ENCODE results near the gene SERPING1. TPM values are rescaled to one million over a fixed set of nuclear protein-coding genes. Genes with fewer than 3 reads are reported as not detected.
A peak's percentile ranks its signal among the peaks of the same experiment; 100 is the strongest.

SERPING1 gene
- total and polyA plus RNA-seq, 2 of the 13 experiments (the other 11 are each of a cell fraction or from before 2014, with no cell fraction given): 2.0 to 10.4 TPM

DNA sequence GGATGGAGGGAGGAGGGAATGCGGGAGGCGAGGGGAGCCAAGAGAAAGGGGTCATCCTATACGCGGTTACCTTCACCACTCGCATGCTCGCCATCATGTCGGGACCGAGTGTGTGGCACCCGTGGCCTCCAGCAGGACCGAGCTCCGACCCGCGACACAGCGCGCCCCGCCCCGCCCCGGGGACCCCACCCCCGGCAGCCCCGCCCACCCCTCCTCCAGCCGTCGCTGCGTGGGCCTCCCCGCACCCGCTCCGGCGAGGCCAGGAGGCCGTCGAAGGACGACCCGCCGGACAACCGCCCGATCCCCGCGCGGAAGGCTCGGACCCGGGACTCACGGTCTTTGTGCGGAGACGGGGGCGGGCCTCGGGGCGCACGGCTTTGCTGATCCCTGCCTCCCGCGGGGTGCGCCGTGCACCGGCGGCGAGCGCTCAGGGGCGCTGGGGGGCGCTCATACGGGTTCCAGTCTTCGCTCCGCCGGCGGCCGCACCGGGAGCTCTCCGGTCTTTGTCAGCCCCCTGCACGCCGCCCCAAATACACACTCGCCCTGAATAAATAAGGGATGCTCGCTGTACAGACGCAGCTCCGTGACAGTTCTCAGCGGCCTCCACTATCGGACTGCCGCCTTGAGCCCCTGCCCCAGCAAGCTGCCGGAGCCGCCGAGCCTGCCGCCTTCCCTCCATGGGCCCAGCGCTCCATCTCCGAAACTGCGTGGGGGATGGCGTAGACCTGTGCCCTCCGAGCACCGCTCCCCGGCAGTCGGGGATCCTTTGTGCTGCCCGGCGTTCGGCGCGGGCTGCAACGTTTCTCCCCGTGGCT lies 29.8 kb upstream of the SERPING1 start, which contains the start of gene UBE2L6 (continued):
- TF ChIP-seq, protein P1, sequence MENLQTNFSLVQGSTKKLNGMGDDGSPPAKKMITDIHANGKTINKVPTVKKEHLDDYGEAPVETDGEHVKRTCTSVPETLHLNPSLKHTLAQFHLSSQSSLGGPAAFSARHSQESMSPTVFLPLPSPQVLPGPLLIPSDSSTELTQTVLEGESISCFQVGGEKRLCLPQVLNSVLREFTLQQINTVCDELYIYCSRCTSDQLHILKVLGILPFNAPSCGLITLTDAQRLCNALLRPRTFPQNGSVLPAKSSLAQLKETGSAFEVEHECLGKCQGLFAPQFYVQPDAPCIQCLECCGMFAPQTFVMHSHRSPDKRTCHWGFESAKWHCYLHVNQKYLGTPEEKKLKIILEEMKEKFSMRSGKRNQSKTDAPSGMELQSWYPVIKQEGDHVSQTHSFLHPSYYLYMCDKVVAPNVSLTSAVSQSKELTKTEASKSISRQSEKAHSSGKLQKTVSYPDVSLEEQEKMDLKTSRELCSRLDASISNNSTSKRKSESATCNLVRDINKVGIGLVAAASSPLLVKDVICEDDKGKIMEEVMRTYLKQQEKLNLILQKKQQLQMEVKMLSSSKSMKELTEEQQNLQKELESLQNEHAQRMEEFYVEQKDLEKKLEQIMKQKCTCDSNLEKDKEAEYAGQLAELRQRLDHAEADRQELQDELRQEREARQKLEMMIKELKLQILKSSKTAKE (CRISPR knock-in tag; IDR thresholded peaks at IDR 0.05; ENCODE audit: borderline replicate concordance): no peak
- TF ChIP-seq ZFYVE20 (CRISPR knock-in tag; IDR thresholded peaks at IDR 0.05; ENCODE audit: borderline replicate concordance, low read depth): no peak
- TF ChIP-seq, protein P2, sequence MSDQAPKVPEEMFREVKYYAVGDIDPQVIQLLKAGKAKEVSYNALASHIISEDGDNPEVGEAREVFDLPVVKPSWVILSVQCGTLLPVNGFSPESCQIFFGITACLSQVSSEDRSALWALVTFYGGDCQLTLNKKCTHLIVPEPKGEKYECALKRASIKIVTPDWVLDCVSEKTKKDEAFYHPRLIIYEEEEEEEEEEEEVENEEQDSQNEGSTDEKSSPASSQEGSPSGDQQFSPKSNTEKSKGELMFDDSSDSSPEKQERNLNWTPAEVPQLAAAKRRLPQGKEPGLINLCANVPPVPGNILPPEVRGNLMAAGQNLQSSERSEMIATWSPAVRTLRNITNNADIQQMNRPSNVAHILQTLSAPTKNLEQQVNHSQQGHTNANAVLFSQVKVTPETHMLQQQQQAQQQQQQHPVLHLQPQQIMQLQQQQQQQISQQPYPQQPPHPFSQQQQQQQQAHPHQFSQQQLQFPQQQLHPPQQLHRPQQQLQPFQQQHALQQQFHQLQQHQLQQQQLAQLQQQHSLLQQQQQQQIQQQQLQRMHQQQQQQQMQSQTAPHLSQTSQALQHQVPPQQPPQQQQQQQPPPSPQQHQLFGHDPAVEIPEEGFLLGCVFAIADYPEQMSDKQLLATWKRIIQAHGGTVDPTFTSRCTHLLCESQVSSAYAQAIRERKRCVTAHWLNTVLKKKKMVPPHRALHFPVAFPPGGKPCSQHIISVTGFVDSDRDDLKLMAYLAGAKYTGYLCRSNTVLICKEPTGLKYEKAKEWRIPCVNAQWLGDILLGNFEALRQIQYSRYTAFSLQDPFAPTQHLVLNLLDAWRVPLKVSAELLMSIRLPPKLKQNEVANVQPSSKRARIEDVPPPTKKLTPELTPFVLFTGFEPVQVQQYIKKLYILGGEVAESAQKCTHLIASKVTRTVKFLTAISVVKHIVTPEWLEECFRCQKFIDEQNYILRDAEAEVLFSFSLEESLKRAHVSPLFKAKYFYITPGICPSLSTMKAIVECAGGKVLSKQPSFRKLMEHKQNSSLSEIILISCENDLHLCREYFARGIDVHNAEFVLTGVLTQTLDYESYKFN (CRISPR knock-in tag; conservative IDR thresholded peaks at IDR 0.05): no peak
- TF ChIP-seq, protein P3, sequence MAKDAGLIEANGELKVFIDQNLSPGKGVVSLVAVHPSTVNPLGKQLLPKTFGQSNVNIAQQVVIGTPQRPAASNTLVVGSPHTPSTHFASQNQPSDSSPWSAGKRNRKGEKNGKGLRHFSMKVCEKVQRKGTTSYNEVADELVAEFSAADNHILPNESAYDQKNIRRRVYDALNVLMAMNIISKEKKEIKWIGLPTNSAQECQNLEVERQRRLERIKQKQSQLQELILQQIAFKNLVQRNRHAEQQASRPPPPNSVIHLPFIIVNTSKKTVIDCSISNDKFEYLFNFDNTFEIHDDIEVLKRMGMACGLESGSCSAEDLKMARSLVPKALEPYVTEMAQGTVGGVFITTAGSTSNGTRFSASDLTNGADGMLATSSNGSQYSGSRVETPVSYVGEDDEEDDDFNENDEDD (CRISPR knock-in tag; IDR thresholded peaks at IDR 0.05; ENCODE audit: borderline replicate concordance): 0 out of 2 replicates have a peak, but pooled peaks have one; percentile 13
- peak; percentile 79 for TF ChIP-seq UBTF (CRISPR knock-in tag; IDR thresholded peaks at IDR 0.05)
- no peak for TF ChIP-seq LCORL (IDR thresholded peaks at IDR 0.05)
- no peak for TF ChIP-seq LCORL (CRISPR knock-in tag; IDR thresholded peaks at IDR 0.05)
- no peak for TF ChIP-seq SP1 (IDR thresholded peaks at IDR 0.05)
- no peak for TF ChIP-seq SP1 (CRISPR knock-in tag; IDR thresholded peaks at IDR 0.05)
- peak; percentile 93 for TF ChIP-seq ZNF44 (CRISPR knock-in tag; IDR thresholded peaks at IDR 0.05)
- no peak for TF ChIP-seq ARID3A (IDR thresholded peaks at IDR 0.05; ENCODE audit: low read depth, low read length)
- no peak for TF ChIP-seq ZNF562 (CRISPR knock-in tag; IDR thresholded peaks at IDR 0.05; ENCODE audit: borderline replicate concordance)
- TF ChIP-seq ETS1 (CRISPR knock-in tag; IDR thresholded peaks at IDR 0.05): no peak
- no peak for TF ChIP-seq NFE2L1 (CRISPR knock-in tag; IDR thresholded peaks at IDR 0.05; ENCODE audit: borderline replicate concordance)
